Ovary (tissue), 3 donors: ENCODE measurements around the gene SLC12A1.

Experiments used
- POLR2A ChIP-seq: fragments of 450-650 bp; IDR thresholded peaks from one replicate; pipeline ENCODE4 v1.6.1; 2017; ENCODE audit warnings: antibody characterized with exemption, mild to moderate bottlenecking, moderate library complexity
- TF ChIP-seq, protein P1 (sequence below), 3 donors: fragments of 450-650 bp in 2 of 3; fragments of 200-600 bp in 1 of 3; IDR thresholded peaks; one replicate each; pipeline versions ENCODE4 v1.5.1 to v1.8.0; 2016 to 2022; ENCODE audit warnings: antibody characterized with exemption in 3 of 3, mild to moderate bottlenecking in 1 of 3
- donor health status: DM: no; HTN: no; CAD: no.

DNA sequence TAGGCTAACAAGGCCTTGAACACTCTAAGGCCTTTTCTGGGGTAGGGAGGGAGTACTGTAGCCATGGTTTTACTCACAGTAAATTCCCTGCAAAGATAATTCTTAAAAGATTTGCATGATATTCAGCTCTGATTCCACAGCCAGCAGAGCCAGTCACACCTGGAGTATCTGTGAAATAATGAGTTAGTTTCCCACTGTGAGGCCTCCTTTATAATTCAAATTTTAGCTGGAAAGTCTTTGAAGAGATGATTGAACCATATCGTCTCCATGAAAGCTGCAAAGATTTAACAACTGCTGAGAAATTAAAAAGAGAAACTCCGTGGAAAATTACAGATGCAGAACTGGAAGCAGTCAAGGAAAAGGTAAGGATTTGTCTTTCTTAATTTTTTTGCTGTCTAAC lies 92.8 kb downstream of the SLC12A1 start:
- TF ChIP-seq, protein P1, sequence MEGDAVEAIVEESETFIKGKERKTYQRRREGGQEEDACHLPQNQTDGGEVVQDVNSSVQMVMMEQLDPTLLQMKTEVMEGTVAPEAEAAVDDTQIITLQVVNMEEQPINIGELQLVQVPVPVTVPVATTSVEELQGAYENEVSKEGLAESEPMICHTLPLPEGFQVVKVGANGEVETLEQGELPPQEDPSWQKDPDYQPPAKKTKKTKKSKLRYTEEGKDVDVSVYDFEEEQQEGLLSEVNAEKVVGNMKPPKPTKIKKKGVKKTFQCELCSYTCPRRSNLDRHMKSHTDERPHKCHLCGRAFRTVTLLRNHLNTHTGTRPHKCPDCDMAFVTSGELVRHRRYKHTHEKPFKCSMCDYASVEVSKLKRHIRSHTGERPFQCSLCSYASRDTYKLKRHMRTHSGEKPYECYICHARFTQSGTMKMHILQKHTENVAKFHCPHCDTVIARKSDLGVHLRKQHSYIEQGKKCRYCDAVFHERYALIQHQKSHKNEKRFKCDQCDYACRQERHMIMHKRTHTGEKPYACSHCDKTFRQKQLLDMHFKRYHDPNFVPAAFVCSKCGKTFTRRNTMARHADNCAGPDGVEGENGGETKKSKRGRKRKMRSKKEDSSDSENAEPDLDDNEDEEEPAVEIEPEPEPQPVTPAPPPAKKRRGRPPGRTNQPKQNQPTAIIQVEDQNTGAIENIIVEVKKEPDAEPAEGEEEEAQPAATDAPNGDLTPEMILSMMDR (IDR thresholded peaks at IDR 0.05) = no peak
- no peak for TF ChIP-seq POLR2A
